Right lobe of liver (tissue), 6 donors: ENCODE data around the gene SBF2. TPM values are rescaled to one million over a fixed set of nuclear protein-coding genes. Genes with fewer than 3 reads are reported as not detected.

Experiments used
- ATAC-seq, 4 donors: fragments of 200-7000 bp; cut with Tn5 transposase; one replicate each; pipeline ENCODE4 v1.9.1; 2020; ENCODE audit warnings: mild to moderate bottlenecking in 4 of 4, moderate library complexity in 4 of 4
- DNase-seq, 3 donors: peaks; one replicate each; pipeline ENCODE4 v3.0.0-alpha.2; 2020
- H3K27ac ChIP-seq, 3 donors: fragments of 200-600 bp; one replicate each; pipeline ENCODE4 v1.8.0; 2022
- H3K27me3 ChIP-seq, 2 donors: fragments of 200-600 bp; one replicate each; pipeline ENCODE4 v1.8.0; 2022
- H3K36me3 ChIP-seq, 4 donors: fragments of 200-600 bp; sonication (generic) in 1 of 4; one replicate each; pipeline versions ENCODE4 v1.5.1 to v1.8.0; 2017 to 2022; ENCODE audit warnings: control low read depth in 1 of 4
- H3K4me1 ChIP-seq, 4 donors: fragments of 200-600 bp; sonication (generic) in 1 of 4; one replicate each; pipeline versions ENCODE4 v1.5.1 to v1.8.0; 2017 to 2022; ENCODE audit warnings: control low read depth in 1 of 4
- H3K4me3 ChIP-seq, 3 donors: fragments of 200-600 bp; one replicate each; pipeline ENCODE4 v1.8.0; 2022
- H3K9me3 ChIP-seq, 4 donors: fragments of 200-600 bp; sonication (generic) in 1 of 4; one replicate each; pipeline versions ENCODE4 v1.5.1 to v1.8.0; 2017 to 2022; ENCODE audit warnings: control low read depth in 1 of 4
- POLR2A ChIP-seq: fragments of 450-650 bp; IDR thresholded peaks from one replicate; pipeline ENCODE4 v1.6.1; 2017; ENCODE audit warnings: antibody characterized with exemption, mild to moderate bottlenecking
- WGBS: methylation state at CpG from one replicate; pipeline ENCODE4 v1.1.6; 2018; ENCODE audit warnings: low coverage, low lambda C conversion rate; ENCODE audit not compliant: insufficient coverage; ENCODE audit errors: missing lambda C conversion rate; 5-methylcytosine and 5-hydroxymethylcytosine counted together
- intact Hi-C, 2 donors: fragments of 100-400 bp; cut with DNase I; formaldehyde crosslinking; loops; one replicate each; pipeline versions ENCODE4 v1.11.2 to v1.14.1; 2022
- total RNA-seq, 6 experiments: library from RNA; depleted of rRNA in 2 of 6; stranded (reverse); fragments of >200 nt in 2 of 6; fragmentation: NEBNext Ultra II Directional in 3 of 6; extraction: Animal tissue kit (Norgen Biotek cat#: 25700) in 3 of 6; gene quantifications; one replicate each; pipeline versions ENCODE4 v1.1.0 to v1.2.4, GENCODE V29; 2016 to 2023
- TF ChIP-seq, protein P1 (sequence below), 4 donors: fragments of 200-600 bp in 3 of 4; fragments of 450-650 bp in 1 of 4; IDR thresholded peaks; one replicate each; pipeline versions ENCODE4 v1.5.1 to v1.8.0; 2016 to 2022; ENCODE audit warnings: antibody characterized with exemption in 4 of 4, mild to moderate bottlenecking in 2 of 4
- donor health status: DM: no; HTN: yes; CAD: no.
- donor health status: DM: no; HTN: no; CAD: no.
- donor health status: DM: no; HTN: no; CAD: no.
- donor health status: DM: no; HTN: yes; CAD: no.
- donor health status: DM: no; HTN: yes; CAD: no.

SBF2 gene
- total RNA-seq, 6 experiments from 2014 or later = 13.7 to 28.4 (median 21.3) TPM

DNA sequence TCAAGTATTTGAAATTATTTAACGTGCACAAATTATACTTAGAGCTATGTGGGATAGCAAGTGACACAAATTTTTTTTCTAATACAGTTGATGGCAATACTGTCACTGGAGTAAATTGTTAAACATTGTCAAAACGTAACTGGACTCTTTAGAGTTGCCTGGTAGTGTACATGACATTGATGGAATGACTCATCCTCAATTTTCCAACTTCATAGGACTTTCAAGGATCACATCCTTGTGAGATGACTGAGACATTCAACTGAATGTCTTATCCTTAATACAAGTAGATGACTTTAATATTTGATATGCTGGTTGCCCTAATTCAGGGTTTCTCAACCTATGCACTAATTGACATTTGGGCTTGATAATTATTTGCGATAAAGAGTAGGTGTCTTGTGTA is 320.1 kb downstream of the SBF2 start:
- TF ChIP-seq POLR2A = no peak
- TF ChIP-seq, protein P1, sequence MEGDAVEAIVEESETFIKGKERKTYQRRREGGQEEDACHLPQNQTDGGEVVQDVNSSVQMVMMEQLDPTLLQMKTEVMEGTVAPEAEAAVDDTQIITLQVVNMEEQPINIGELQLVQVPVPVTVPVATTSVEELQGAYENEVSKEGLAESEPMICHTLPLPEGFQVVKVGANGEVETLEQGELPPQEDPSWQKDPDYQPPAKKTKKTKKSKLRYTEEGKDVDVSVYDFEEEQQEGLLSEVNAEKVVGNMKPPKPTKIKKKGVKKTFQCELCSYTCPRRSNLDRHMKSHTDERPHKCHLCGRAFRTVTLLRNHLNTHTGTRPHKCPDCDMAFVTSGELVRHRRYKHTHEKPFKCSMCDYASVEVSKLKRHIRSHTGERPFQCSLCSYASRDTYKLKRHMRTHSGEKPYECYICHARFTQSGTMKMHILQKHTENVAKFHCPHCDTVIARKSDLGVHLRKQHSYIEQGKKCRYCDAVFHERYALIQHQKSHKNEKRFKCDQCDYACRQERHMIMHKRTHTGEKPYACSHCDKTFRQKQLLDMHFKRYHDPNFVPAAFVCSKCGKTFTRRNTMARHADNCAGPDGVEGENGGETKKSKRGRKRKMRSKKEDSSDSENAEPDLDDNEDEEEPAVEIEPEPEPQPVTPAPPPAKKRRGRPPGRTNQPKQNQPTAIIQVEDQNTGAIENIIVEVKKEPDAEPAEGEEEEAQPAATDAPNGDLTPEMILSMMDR (IDR thresholded peaks at IDR 0.05) = no peak
- DNase-seq (no peak), ATAC-seq (no peak)
- Histone ChIP-seq H3K27me3 (no peaks in the 10 kb centered on the region), H3K9me3 (no peaks in the 10 kb centered on the region), H3K4me1 (no peaks in the 10 kb centered on the region), H3K4me3 (no peak overlapping the region), H3K36me3 (no peaks in the 10 kb centered on the region), H3K27ac (no peak overlapping the region)
- intact Hi-C loops = loop anchor here in 1 of 2 donors (10.0 kb wide), 1 partner anchor 219 kb away; no protein-coding TSS in a partner anchor
- WGBS = 71% methylated on average over 3 of the region's 3 CpGs

DNA sequence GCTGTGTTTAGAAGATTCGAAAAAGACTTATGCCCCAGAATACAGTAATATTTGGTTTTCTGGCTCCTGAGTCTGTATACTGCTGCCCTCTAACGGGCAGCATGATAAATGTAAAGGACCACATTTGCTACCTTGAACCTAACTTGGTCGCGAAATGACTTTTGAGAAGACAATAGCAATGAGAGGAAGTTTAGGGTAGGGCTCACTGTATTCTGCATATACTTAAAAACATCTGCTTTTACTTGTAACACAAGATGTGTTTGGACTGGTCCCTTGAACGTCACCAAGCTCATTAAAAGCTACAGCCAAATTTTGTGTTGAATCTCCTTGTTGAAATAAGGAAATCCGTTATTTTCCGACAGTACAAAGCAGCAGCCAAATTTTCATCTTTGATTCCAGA is 321.0 kb downstream of the SBF2 start:
- Histone ChIP-seq H3K4me1 (no peaks in the 10 kb centered on the region), H3K36me3 (no peaks in the 10 kb centered on the region), H3K4me3 (no peak overlapping the region), H3K9me3 (no peaks in the 10 kb centered on the region), H3K27me3 (no peaks in the 10 kb centered on the region), H3K27ac (no peak overlapping the region)
- DNase-seq = no peak
- WGBS = 24% methylated on average over 7 of the region's 7 CpGs
- peak; percentile 78 to 94 (median 82) for ATAC-seq
- TF ChIP-seq, protein P1 (IDR thresholded peaks at IDR 0.05) = peak; percentile 66 to 73 (median 70)
- TF ChIP-seq POLR2A = no peak
- intact Hi-C loops = loop anchor here in 1 of 2 donors (10.0 kb wide), 1 partner anchor 218 kb away; no protein-coding TSS in a partner anchor

DNA sequence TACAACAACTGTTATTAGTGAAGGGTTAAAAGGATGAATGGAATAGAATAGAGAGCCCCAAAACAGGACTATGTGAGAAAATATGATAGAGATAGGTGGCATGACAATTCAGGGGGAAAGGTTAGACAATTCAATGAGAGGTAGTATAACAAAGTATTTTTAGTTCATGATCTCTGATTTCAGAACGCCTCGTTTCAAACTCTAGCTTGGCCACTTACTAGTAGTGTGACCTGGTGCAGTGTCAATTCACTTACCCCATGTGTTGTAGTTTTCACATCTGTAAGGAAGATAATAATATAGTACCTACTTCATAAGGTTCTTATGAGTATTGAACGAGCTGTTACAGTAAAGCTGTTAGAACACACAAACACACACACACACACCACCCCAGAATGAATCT is 322.1 kb downstream of the SBF2 start:
- Histone ChIP-seq H3K27me3 (no peaks in the 10 kb centered on the region), H3K36me3 (no peaks in the 10 kb centered on the region), H3K27ac (no peak overlapping the region), H3K9me3 (no peaks in the 10 kb centered on the region), H3K4me3 (no peak overlapping the region), H3K4me1 (no peaks in the 10 kb centered on the region)
- intact Hi-C loops = loop anchor here in 1 of 2 donors (10.0 kb wide), 1 partner anchor 217 kb away; no protein-coding TSS in a partner anchor
- 71% methylated on average over 3 of the region's 3 CpGs for WGBS
- ATAC-seq (no peak), DNase-seq (no peak)
- no peak for TF ChIP-seq POLR2A
- TF ChIP-seq, protein P1 (IDR thresholded peaks at IDR 0.05) = no peak

DNA sequence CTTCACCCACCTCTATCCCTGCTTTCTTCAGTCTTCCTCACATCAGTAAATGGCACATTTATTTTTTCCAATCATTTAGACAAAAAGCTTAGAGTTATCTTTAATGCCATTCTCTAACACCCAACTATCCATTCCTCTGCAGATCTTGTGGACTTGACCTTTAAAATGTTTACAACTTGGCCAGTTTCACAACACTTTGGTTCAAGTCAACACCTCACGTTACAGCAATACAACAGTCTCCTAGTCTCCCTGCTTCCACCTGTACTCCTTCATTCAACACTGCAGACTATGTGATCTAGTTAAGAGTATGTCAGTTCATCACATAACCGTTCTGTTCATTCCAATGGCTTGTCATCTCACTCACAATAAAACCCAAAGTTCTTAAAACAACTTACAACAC is 325.0 kb downstream of the SBF2 start:
- H3K4me1 ChIP-seq = no peaks in the 10 kb centered on the region
- no peaks in the 10 kb centered on the region for H3K36me3 ChIP-seq
- no peaks in the 10 kb centered on the region for H3K27me3 ChIP-seq
- intact Hi-C loops = no loop called here
- peak in 3 of 4 donors; percentile 36 to 63 (median 56) for ATAC-seq
- TF ChIP-seq POLR2A = no peak
- H3K9me3 ChIP-seq = no peaks in the 10 kb centered on the region
- DNase-seq = no peak
- no peak overlapping the region for H3K4me3 ChIP-seq
- no peak overlapping the region for H3K27ac ChIP-seq
- 62% methylated on average over 2 of the region's 2 CpGs for WGBS

DNA sequence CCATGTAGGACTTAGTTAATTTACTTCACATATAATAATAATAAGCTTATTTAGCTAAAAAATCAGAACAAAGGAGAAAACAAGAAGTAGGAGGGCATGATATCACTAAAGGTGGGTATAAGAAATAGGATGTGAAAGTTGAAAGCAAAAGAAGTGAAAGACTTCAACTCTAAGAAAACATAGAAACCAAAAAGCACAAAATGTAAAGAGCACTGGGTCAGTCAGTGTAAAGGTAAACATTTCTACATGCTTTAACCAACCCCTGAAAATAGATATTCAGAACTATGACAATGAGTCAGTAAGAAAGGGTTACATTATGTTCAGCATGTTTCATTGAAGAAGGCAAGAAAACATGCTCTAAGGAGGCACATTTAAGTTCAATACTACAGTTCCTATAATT is 331.3 kb downstream of the SBF2 start:
- no peaks in the 10 kb centered on the region for H3K9me3 ChIP-seq
- no peak overlapping the region for H3K27ac ChIP-seq
- no peaks in the 10 kb centered on the region for H3K4me1 ChIP-seq
- TF ChIP-seq POLR2A = no peak
- TF ChIP-seq, protein P1 (IDR thresholded peaks at IDR 0.05) = no peak
- intact Hi-C loops = no loop called here
- H3K4me3 ChIP-seq = no peak overlapping the region
- no peaks in the 10 kb centered on the region for H3K27me3 ChIP-seq
- DNase-seq = no peak
- H3K36me3 ChIP-seq = no peaks in the 10 kb centered on the region
- ATAC-seq = no peak
